ENCODE measurements around the gene UBL7. TPM values are rescaled to one million over a fixed set of nuclear protein-coding genes. Genes with fewer than 3 reads are reported as not detected.

UBL7 gene
- total and polyA plus RNA-seq, 8 donors, result 2.0 to 131 (median 35.8) TPM

GRCh38 chr15:74442604-74443003, 18.4 kb downstream of the UBL7 start:
- intact Hi-C loops (cut with DNase I; ENCODE audit: low total_unique reads), result no loop called here
- WGBS, 5 donors, result 49 to 81% (median 72%) methylated on average over 3 of the region's 3 CpGs
- Histone ChIP-seq H3K36me3 (peaks cover 12 to 34% (median 33%) of the 10 kb centered on the region in 4 donors), H3K9me3 (no peaks in the 10 kb centered on the region), H3K4me1 (peaks cover 6 to 15% (median 10%) of the 10 kb centered on the region in 4 donors), H3K27ac (no peak overlapping the region), H3K27me3 (no peaks in the 10 kb centered on the region), H3K4me3 (no peak overlapping the region)
- TF ChIP-seq EP300 (IDR thresholded peaks at IDR 0.05) (no peak), POLR2A (IDR thresholded peaks at IDR 0.05) (no peak), POLR2AphosphoS5 (IDR thresholded peaks at IDR 0.05) (no peak)
- TF ChIP-seq, protein P1, sequence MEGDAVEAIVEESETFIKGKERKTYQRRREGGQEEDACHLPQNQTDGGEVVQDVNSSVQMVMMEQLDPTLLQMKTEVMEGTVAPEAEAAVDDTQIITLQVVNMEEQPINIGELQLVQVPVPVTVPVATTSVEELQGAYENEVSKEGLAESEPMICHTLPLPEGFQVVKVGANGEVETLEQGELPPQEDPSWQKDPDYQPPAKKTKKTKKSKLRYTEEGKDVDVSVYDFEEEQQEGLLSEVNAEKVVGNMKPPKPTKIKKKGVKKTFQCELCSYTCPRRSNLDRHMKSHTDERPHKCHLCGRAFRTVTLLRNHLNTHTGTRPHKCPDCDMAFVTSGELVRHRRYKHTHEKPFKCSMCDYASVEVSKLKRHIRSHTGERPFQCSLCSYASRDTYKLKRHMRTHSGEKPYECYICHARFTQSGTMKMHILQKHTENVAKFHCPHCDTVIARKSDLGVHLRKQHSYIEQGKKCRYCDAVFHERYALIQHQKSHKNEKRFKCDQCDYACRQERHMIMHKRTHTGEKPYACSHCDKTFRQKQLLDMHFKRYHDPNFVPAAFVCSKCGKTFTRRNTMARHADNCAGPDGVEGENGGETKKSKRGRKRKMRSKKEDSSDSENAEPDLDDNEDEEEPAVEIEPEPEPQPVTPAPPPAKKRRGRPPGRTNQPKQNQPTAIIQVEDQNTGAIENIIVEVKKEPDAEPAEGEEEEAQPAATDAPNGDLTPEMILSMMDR (IDR thresholded peaks at IDR 0.05), result no peak
- no peak for DNase-seq

DNA sequence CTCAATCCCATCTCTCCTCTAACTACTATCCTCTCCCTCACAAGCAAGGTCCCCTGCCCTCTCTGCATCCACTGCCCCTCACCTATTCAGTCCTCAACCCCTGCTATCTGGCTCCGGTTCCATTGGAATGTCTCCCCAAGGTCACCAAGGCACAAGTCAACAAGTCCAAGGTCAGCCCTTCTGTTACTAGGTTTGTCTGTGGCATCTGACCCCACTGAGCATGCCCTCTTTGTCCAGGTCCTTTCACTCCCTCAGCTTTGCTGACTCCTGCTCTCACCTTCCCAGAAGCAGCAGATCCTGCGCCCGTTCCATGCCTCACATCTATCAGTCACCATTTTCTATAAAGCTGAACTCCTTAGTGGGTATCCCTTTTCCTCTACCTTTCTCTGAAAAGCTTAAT, 18.9 kb downstream of the UBL7 start:
- no peak for DNase-seq
- no peaks in the 10 kb centered on the region for H3K9me3 ChIP-seq
- peaks cover 7 to 28% (median 27%) of the 10 kb centered on the region in 4 donors for H3K36me3 ChIP-seq
- H3K4me3 ChIP-seq, result no peak overlapping the region
- intact Hi-C loops (cut with DNase I; ENCODE audit: low total_unique reads), result no loop called here
- H3K27ac ChIP-seq, result no peak overlapping the region
- TF ChIP-seq, protein P1 (IDR thresholded peaks at IDR 0.05), result no peak
- H3K27me3 ChIP-seq, result no peaks in the 10 kb centered on the region
- peaks cover 6 to 15% (median 10%) of the 10 kb centered on the region in 4 donors for H3K4me1 ChIP-seq
- WGBS, 5 donors, result 70 to 82% (median 73%) methylated on average over 3 of the region's 3 CpGs

DNA sequence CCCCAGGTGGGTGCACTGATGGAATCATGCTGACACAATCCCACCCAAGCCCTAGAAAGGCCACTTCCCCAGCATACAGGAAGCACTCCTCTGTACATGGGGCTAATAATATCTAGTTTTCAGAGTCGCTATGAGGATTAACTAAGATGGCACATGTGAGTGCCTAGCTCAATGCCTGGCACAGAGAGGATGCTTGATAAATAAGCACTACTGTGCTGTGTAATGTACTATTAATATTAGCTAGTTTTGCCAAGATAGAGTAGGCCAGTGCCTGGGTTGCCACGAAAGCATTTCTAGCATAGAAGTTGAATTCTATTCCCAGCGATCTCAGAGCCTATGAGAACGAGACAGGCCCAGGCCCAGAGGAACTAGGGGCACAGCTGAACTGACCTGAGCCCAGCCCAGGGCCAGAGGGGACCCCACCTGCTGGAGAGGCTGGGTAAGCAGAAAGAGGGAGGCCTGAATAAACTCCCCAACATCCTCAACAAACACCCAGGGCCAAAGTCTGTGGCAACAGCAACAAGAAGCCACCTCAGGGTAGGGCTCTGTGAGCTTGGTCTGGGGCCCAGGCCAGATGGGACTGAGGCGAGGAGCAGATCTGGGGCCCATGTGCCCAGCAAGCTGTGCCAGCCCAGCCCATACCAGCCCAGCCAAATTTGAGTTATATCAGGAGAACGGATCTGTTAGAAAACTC, 19.6 kb downstream of the UBL7 start:
- no peak overlapping the region for H3K27ac ChIP-seq
- DNase-seq, result no peak
- WGBS, 5 donors, result 78 to 92% (median 86%) methylated on average over 6 of the region's 6 CpGs
- H3K27me3 ChIP-seq, result no peaks in the 10 kb centered on the region
- intact Hi-C loops (cut with DNase I; ENCODE audit: low total_unique reads), result no loop called here
- no peak overlapping the region for H3K4me3 ChIP-seq
- peaks cover 6 to 22% (median 21%) of the 10 kb centered on the region in 4 donors for H3K36me3 ChIP-seq
- H3K4me1 ChIP-seq, result peaks cover 6 to 15% (median 10%) of the 10 kb centered on the region in 4 donors
- TF ChIP-seq POLR2AphosphoS5 (IDR thresholded peaks at IDR 0.05) (no peak), POLR2A (IDR thresholded peaks at IDR 0.05) (no peak), EP300 (IDR thresholded peaks at IDR 0.05) (no peak)
- H3K9me3 ChIP-seq, result no peaks in the 10 kb centered on the region

- intact Hi-C loops (cut with DNase I; ENCODE audit: low total_unique reads), result loop anchor here (2.0 kb wide), 1 partner anchor 56 kb away; no protein-coding TSS in a partner anchor
- Histone ChIP-seq H3K9me3 (no peaks in the 10 kb centered on the region), H3K4me3 (no peak overlapping the region), H3K27me3 (no peaks in the 10 kb centered on the region), H3K4me1 (peaks cover 10 to 21% (median 18%) of the 10 kb centered on the region in 4 donors), H3K36me3 (no peaks in the 10 kb centered on the region), H3K27ac (no peak overlapping the region)
- WGBS, 5 donors, result 0% methylated on average over 2 of the region's 2 CpGs
- peak; percentile 77 to 91 for DNase-seq
- no peak for TF ChIP-seq EP300 (IDR thresholded peaks at IDR 0.05)
- peak in 1 of 3 donors; percentile 64 for TF ChIP-seq POLR2AphosphoS5 (IDR thresholded peaks at IDR 0.05)
- TF ChIP-seq, protein P1 (IDR thresholded peaks at IDR 0.05), result peak in 6 of 7 experiments; percentile 78 to 91 (median 84)
- TF ChIP-seq POLR2A (IDR thresholded peaks at IDR 0.05), result no peak
These were observed 22.1 kb downstream of the UBL7 start for GRCh38 chr15:74438721-74439316.
